Muscle of back (tissue), 11 donors: ENCODE results near the gene KHDC4. TPM values are rescaled to one million over a fixed set of nuclear protein-coding genes. Genes with fewer than 3 reads are reported as not detected.
"Not testable (repeated sequence)": the region's sequence is repeated elsewhere in the genome, so short reads cannot be mapped to it uniquely, and the experiment has no call there.

Experiments used
- DNase-seq, 3 donors: peaks; one replicate each; pipeline versions ENCODE4 v3.0.0 to v3.0.0-alpha.2; 2013
- polyA plus RNA-seq, 10 donors: library from polyadenylated mRNA; unstranded; fragments of 120-200 nt; gene quantifications; one replicate each; pipeline ENCODE4 v1.2.1, GENCODE V29; 2013; ENCODE audit not compliant: insufficient read length in 10 of 10

Gene KHDC4
- polyA plus RNA-seq, 10 donors = 21.9 to 51.3 (median 30.2) TPM

GRCh38 chr1:155941845-155942531 is 7.8 kb upstream of the KHDC4 start:
- no peak for DNase-seq

GRCh38 chr1:155940993-155941844 is 7.0 kb upstream of the KHDC4 start, which contains the start of gene RXFP4:
RXFP4 (plus strand) TSS chr1:155941638; CDS start chr1:155941710, 72 bp downstream.
- DNase-seq = no peak

GRCh38 chr1:155940482-155940992 is 6.3 kb upstream of the KHDC4 start:
- peak in 2 of 3 donors; percentile 30 to 35 for DNase-seq

- peak; percentile 65 to 82 (median 72) for DNase-seq
Observed at GRCh38 chr1:155938220-155938627, 4.0 kb upstream of the KHDC4 start.

- no peak for DNase-seq
Observed at GRCh38 chr1:155934936-155935590, 850 bp upstream of the KHDC4 start.

GRCh38 chr1:155933591-155934096 is 569 bp downstream of the KHDC4 start:
- peak in 1 of 3 donors; percentile 28 for DNase-seq

GRCh38 chr1:155932487-155932886 is 1.7 kb downstream of the KHDC4 start:
- no peak for DNase-seq

GRCh38 chr1:155932081-155932480 is 2.1 kb downstream of the KHDC4 start:
- DNase-seq = no peak

- no peak for DNase-seq
Observed at GRCh38 chr1:155931332-155932038, 2.7 kb downstream of the KHDC4 start.

- not testable (repeated sequence) for DNase-seq
Observed at GRCh38 chr1:155930725-155931124, 3.5 kb downstream of the KHDC4 start.

GRCh38 chr1:155929057-155929456 is 5.2 kb downstream of the KHDC4 start:
- DNase-seq = no peak

- DNase-seq = no peak
Observed at GRCh38 chr1:155925506-155925905, 8.7 kb downstream of the KHDC4 start.

GRCh38 chr1:155920717-155921116 is 13.5 kb downstream of the KHDC4 start:
- no peak for DNase-seq

- DNase-seq = no peak
Observed at GRCh38 chr1:155919801-155920200, 14.4 kb downstream of the KHDC4 start.

GRCh38 chr1:155918660-155919059 is 15.6 kb downstream of the KHDC4 start:
- no peak for DNase-seq

GRCh38 chr1:155913969-155914757 is 20.1 kb downstream of the KHDC4 start:
- no peak for DNase-seq

GRCh38 chr1:155912056-155912536 is 22.1 kb downstream of the KHDC4 start:
- no peak for DNase-seq

- DNase-seq = peak; percentile 80 to 94 (median 90)
Observed at GRCh38 chr1:155911156-155912055, 22.8 kb downstream of the KHDC4 start, which contains the start of gene RIT1. RIT1 (minus strand) TSS chr1:155911349; CDS start chr1:155910761, 588 bp downstream.

- peak in 1 of 3 donors; percentile 68 for DNase-seq
Observed at GRCh38 chr1:155910621-155911121, 23.5 kb downstream of the KHDC4 start.
